Measurements from ENCODE around the gene MMRN1. TPM values are rescaled to one million over a fixed set of nuclear protein-coding genes. Genes with fewer than 3 reads are reported as not detected.

The MMRN1 gene, protein sequence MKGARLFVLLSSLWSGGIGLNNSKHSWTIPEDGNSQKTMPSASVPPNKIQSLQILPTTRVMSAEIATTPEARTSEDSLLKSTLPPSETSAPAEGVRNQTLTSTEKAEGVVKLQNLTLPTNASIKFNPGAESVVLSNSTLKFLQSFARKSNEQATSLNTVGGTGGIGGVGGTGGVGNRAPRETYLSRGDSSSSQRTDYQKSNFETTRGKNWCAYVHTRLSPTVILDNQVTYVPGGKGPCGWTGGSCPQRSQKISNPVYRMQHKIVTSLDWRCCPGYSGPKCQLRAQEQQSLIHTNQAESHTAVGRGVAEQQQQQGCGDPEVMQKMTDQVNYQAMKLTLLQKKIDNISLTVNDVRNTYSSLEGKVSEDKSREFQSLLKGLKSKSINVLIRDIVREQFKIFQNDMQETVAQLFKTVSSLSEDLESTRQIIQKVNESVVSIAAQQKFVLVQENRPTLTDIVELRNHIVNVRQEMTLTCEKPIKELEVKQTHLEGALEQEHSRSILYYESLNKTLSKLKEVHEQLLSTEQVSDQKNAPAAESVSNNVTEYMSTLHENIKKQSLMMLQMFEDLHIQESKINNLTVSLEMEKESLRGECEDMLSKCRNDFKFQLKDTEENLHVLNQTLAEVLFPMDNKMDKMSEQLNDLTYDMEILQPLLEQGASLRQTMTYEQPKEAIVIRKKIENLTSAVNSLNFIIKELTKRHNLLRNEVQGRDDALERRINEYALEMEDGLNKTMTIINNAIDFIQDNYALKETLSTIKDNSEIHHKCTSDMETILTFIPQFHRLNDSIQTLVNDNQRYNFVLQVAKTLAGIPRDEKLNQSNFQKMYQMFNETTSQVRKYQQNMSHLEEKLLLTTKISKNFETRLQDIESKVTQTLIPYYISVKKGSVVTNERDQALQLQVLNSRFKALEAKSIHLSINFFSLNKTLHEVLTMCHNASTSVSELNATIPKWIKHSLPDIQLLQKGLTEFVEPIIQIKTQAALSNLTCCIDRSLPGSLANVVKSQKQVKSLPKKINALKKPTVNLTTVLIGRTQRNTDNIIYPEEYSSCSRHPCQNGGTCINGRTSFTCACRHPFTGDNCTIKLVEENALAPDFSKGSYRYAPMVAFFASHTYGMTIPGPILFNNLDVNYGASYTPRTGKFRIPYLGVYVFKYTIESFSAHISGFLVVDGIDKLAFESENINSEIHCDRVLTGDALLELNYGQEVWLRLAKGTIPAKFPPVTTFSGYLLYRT
- total RNA-seq, result not detected
- polyA plus RNA-seq (2013, experiment 1 of 2), result 58.1 TPM
- 60.2 TPM for polyA plus RNA-seq (2013, experiment 2 of 2)
- long read RNA-seq, experiment 1, result 0 reads
- long read RNA-seq, experiment 2, result 0 reads
- long read RNA-seq, experiment 3, result 0 reads
- long read RNA-seq, experiment 4, result 0 reads

DNA sequence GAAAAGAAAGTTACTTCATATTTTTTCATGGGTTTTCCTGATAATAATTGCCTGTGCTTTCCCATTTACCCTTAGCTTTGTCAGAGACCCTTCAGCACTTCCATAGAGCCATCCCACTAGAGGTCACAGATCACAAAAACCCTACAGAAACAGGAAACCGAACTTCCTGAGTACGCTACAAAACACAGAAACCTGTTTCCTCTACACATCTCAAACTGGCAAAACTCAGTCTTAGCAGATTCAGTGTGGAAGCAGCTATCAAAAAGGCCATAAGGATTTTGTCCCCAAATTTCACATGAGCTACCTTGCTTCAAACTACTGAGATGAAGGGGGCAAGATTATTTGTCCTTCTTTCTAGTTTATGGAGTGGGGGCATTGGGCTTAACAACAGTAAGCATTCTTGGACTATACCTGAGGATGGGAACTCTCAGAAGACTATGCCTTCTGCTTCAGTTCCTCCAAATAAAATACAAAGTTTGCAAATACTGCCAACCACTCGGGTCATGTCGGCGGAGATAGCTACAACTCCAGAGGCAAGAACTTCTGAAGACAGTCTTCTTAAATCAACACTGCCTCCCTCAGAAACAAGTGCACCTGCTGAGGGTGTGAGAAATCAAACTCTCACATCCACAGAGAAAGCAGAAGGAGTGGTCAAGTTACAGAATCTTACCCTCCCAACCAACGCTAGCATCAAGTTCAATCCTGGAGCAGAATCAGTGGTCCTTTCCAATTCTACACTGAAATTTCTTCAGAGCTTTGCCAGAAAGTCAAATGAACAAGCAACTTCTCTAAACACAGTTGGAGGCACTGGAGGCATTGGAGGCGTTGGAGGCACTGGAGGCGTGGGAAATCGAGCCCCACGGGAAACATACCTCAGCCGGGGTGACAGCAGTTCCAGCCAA lies at the start of gene MMRN1:
MMRN1 (plus strand) TSS at position 206 of the 902 bp plus-strand sequence; CDS start at position 324, 118 bp downstream.
- DNase-seq, result peak; percentile 53
- Mint-ChIP-seq H3K4me3 (no peak within 1 kb of the TSS), H3K4me1 (peaks cover 14% of the 10 kb centered on the region), H3K9me3 (no peaks in the 10 kb centered on the region), H3K36me3 (ENCODE audit: low read depth) (no peaks in the 10 kb centered on the region), H3K27ac (no peak within 1 kb of the TSS), H3K27me3 (ENCODE audit: insufficient read depth) (peaks cover 8% of the 10 kb centered on the region)
- Histone ChIP-seq H3K27me3 (ENCODE audit: control insufficient read depth, insufficient read depth, low read length, poor library complexity, severe bottlenecking) (peaks cover 6% of the 10 kb centered on the region), H3K4me3 (ENCODE audit: low read length) (no peak within 1 kb of the TSS), H3K9me3 (ENCODE audit: control insufficient read depth, low read length) (no peaks in the 10 kb centered on the region), H3K9ac (ENCODE audit: extremely low read depth, low read length, poor library complexity, severe bottlenecking) (no peak within 1 kb of the TSS), H3K36me3 (ENCODE audit: control insufficient read depth, insufficient read depth, low read length) (no peaks in the 10 kb centered on the region), H3K4me1 (ENCODE audit: control insufficient read depth, insufficient read depth, low read length) (no peaks in the 10 kb centered on the region), H3K27ac (ENCODE audit: low read depth, low read length) (no peak within 1 kb of the TSS)
- 85 to 90% methylated on average over 2 to 11 of the region's 11 CpGs for WGBS, 2 experiments (ENCODE audit: insufficient coverage in 1 of 2, insufficient read length in 1 of 2)
- TF ChIP-seq, protein P1, sequence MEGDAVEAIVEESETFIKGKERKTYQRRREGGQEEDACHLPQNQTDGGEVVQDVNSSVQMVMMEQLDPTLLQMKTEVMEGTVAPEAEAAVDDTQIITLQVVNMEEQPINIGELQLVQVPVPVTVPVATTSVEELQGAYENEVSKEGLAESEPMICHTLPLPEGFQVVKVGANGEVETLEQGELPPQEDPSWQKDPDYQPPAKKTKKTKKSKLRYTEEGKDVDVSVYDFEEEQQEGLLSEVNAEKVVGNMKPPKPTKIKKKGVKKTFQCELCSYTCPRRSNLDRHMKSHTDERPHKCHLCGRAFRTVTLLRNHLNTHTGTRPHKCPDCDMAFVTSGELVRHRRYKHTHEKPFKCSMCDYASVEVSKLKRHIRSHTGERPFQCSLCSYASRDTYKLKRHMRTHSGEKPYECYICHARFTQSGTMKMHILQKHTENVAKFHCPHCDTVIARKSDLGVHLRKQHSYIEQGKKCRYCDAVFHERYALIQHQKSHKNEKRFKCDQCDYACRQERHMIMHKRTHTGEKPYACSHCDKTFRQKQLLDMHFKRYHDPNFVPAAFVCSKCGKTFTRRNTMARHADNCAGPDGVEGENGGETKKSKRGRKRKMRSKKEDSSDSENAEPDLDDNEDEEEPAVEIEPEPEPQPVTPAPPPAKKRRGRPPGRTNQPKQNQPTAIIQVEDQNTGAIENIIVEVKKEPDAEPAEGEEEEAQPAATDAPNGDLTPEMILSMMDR (conservative IDR thresholded peaks at IDR 0.05), result no peak

DNA sequence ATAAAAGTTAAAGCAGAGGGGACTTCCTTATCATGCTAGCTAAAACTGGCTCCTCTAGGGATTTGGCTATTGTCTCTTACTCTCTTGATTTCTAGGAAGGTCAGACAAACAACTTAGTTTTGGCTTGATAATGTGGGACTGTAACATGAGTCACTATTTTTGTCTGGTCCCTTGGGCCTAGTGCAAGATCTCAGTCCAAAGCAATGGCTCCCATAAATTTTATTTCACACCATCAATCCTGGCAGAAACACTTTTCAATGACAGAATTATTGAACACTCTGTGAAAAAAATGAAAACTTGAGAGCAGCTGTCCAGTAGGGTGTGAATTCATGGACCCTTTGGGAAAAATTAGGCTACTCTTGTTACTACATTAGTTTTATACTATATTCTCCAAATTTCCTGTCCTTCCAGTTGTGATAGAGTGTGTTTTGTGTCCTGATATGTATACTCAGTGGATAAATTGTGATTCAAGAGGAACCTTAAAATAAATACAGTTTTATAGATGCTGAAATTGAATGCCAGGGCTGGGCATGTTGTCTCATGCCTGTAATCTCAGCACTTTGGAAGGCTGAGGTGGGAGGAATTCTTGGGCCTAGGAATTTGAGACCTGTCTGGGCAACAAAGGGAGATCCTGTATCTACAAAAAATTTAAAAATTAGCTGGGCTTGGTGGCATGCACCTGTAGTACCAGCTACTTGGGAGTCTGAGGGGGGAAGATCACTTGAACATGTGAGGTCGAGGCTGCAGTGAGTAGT lies 46.9 kb upstream of the MMRN1 start:
- Histone ChIP-seq H3K4me3 (ENCODE audit: low read length) (no peak overlapping the region), H3K9me3 (ENCODE audit: control insufficient read depth, low read length) (peaks cover 11% of the 10 kb centered on the region), H3K27me3 (ENCODE audit: control insufficient read depth, insufficient read depth, low read length, poor library complexity, severe bottlenecking) (no peaks in the 10 kb centered on the region), H3K9ac (ENCODE audit: extremely low read depth, low read length, poor library complexity, severe bottlenecking) (no peak overlapping the region), H3K27ac (ENCODE audit: low read depth, low read length) (no peak overlapping the region), H3K4me1 (ENCODE audit: control insufficient read depth, insufficient read depth, low read length) (no peaks in the 10 kb centered on the region), H3K36me3 (ENCODE audit: control insufficient read depth, insufficient read depth, low read length) (no peaks in the 10 kb centered on the region)
- TF ChIP-seq, protein P1 (conservative IDR thresholded peaks at IDR 0.05), result no peak
- Mint-ChIP-seq H3K4me3 (no peak overlapping the region), H3K27me3 (ENCODE audit: insufficient read depth) (no peaks in the 10 kb centered on the region), H3K4me1 (no peaks in the 10 kb centered on the region), H3K9me3 (peaks cover 26% of the 10 kb centered on the region), H3K36me3 (ENCODE audit: low read depth) (no peaks in the 10 kb centered on the region), H3K27ac (no peak overlapping the region)
- 100% methylated on average over 1 of the region's 1 CpG; no CpG with 5 or more reads in 1 of the 2 experiments for WGBS, 2 experiments (ENCODE audit: insufficient coverage in 1 of 2, insufficient read length in 1 of 2)
- DNase-seq, result no peak

All from endodermal cell (in vitro differentiated cells).